NCI-H1092 treated with DMSO at 0.1 percent for 48 hours (cell line): ENCODE measurements around the gene DNAH3.
"Not testable (repeated sequence)": the region's sequence is repeated elsewhere in the genome, so short reads cannot be mapped to it uniquely, and the experiment has no call there.

ENCODE experiments used
- DNase-seq: peaks from one replicate; lab custom pipeline; 2025; lab: John Stamatoyannopoulos, UW

DNAH3 gene

GRCh38 chr16:21128991-21129390 lies 21.7 kb downstream of the DNAH3 start:
- no peak for DNase-seq

- DNase-seq = no peak
These were observed 24.1 kb downstream of the DNAH3 start for GRCh38 chr16:21126518-21126917.

- DNase-seq = no peak
These were observed 25.5 kb downstream of the DNAH3 start for GRCh38 chr16:21125191-21125590.

GRCh38 chr16:21120976-21121520 lies 29.6 kb downstream of the DNAH3 start:
- no peak for DNase-seq

DNA sequence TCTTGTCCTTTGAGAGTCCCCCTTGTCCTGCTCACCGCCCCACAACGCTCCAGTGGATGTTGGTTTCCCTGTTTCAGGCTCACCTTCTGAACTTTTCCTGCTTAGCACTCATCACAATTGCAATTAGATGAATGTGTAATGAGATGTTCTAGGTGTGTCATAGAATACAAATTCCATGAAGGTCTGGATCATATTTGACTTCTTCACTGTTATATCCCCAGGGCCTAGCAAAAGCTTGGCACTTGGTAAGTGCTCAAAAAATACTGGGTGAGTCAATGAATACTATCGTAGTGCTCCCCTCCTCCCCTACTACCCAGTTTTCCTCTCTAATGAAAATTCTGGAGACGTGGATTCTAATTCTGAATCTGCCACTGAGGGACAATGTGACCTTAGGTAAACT lies 33.1 kb downstream of the DNAH3 start:
- DNase-seq = no peak

DNA sequence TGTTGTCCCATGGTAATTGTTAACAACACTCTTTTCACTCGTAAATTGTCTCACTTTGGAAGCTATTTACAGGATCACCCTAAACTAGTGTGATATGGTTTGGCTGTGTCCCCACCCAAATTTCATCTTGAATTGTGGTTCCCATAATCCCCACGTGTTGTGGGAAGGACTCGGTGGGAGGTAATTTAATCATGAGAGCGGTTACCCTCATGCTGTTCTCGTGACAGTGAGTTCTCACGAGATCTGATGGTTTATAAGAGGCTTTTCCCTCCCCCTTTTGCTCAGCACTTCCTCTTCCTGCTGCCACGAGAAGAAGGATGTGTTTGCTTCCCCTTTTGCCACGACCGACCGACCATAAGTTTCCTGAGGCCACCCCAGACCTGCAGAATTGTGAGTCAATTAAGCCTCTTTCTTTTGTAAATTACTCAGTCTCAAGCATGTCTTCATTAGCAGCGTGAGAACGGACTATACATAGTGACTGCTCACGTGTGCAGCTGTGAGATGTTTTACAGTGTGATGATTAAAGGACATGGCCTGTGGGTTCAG lies 34.4 kb downstream of the DNAH3 start:
- no peak for DNase-seq

DNA sequence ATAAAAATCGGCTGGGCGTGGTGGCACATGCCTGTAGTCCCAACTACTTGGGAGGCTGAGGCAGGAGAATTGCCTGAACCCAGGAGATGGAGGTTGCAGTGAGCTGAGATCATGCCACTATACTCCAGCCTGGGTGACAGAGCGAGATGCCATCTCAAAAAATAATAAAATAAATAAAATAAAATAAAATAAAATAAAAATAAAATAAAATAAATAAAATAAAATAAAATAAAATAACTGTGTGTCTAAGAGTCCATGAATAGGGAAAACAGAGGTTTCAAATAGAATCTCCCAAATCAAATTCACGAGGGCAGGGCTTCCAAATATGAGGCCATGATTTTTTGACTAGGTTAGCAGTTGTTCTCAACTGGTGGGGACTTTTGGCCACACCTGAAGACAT lies 35.1 kb downstream of the DNAH3 start:
- DNase-seq = not testable (repeated sequence)

GRCh38 chr16:21103941-21104860 lies 46.4 kb downstream of the DNAH3 start:
- DNase-seq = no peak

GRCh38 chr16:21101631-21102420 lies 48.8 kb downstream of the DNAH3 start:
- no peak for DNase-seq

DNA sequence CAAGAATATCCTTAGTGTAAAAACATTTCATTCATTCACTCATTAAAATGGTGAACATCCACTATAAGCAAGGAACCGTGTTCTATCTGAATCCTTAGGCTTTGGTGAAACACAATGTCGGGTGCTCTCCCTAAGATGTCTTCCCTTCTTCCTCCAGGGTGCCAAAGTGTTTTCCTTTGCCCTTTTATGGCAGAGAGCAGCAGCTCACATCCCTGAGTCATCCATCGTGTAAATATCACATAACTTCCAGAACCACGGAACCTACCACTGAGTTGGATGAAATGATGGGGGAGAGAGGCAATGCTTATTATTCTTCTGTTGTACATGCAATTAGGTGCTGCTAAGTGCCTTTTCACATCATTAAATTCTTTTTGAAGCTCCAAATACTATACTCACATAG lies 50.2 kb downstream of the DNAH3 start:
- no peak for DNase-seq

DNA sequence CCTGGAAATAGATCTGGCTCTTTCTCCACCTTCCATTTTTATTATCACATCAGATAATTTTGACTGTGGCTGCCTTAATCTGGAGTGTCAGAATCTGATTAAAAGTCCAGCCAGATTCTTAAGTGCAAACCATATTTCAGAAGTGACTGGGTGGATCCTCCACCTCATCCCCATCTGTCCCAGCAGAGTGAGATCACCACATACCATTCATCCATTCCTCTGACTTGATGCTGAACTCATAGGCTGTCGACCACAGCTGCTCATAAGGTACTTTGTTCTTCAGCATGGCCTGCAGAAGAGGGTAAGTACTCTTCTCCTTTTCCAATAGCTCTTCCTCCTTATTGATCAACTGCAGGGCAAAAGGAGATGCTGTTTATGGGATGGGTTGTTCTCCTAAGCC lies 53.5 kb downstream of the DNAH3 start:
- DNase-seq = no peak

DNA sequence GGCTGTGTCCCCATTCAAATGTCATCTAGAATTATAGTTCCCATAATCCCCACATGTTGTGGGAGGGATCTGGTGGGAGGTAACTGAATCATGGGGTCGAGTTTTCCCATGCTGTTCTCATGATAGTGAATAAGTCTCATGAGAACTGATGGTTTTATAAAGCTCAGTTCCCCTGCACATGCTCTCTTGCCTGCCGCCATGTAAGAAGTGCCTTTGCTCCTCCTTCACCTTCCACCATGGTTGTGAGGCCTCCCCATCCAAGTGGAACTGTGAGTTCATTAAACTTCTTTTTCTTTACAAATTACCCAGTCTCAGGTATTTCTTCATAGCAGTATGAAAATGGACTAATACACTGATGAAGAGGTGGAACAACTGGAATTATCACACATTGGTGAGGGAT lies 55.9 kb downstream of the DNAH3 start:
- not testable (repeated sequence) for DNase-seq

DNA sequence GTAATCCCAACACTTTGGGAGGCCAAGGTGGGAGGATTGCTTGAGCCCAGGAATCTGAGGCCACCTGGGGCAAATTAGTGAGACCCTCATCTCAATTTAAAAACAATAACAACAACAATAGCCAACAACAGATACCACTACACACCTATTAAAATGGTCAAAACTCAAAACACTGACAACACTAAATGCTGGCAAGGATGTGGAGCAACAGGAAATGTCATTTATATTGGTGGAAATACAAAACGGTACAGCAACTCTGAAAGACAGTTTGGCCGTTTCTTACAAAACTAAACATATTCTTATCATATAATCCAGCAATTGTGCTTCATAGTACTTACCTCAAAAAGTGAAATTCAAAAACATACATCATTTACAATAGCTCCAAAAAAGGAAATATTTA lies 57.7 kb downstream of the DNAH3 start:
- no peak for DNase-seq

- DNase-seq = no peak
These were observed 61.8 kb downstream of the DNAH3 start for GRCh38 chr16:21088646-21089538.

GRCh38 chr16:21088143-21088542 lies 62.5 kb downstream of the DNAH3 start:
- DNase-seq = no peak

DNA sequence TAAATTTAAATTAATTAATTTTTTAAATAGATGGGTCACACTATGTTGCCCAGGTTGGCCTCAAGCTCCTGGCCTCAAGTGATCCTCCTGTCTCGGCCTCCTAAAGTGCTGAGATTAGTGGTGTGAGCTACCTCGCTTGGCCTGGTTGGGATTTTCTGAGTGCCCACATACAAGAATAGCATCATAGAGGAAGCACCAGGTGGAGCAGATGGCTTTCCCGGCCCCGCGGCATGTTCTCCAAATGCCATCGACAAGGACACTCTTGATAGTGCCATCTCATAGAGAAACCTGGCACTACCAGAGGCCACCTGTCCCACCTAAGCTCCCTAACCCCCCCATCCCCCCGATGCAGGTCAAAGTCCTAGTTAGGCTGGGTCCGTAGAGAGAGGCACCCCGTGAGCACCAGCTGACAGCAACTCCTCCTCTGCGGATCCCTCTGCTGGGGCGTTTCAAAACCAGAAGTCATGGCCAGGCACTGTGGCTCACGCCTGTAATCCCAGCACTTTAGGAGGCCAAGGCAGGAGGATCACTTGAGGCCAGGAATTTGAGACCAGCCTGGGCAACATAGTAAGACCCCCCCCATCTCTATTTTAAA lies 65.9 kb downstream of the DNAH3 start:
- DNase-seq = no peak

DNA sequence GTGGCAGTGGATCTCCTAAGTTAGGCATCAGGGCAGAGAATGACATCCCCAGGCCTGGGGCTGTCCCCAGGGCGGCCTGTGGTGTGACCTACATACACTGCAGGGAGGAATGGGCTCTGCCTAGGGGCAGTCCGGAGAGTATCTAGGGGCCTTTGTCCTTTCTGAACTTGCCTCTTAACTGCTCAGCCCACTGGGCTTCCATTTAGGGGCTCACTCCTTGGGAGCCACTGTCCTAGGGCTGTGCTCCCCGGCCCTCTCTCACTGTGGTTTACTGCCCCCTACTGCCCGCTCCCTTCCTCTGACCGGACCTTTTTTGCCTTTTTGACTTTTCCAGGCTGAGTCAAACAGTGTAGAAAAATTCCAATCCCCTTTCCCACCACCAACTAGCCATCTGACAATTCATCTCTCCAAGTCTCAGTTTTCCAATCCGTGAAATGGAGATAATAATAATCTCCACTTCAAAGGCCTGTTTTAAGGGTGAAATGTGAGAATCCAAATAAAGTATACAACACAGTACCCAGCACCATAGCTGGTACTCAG lies 66.8 kb downstream of the DNAH3 start:
- peak; percentile 37 for DNase-seq

DNA sequence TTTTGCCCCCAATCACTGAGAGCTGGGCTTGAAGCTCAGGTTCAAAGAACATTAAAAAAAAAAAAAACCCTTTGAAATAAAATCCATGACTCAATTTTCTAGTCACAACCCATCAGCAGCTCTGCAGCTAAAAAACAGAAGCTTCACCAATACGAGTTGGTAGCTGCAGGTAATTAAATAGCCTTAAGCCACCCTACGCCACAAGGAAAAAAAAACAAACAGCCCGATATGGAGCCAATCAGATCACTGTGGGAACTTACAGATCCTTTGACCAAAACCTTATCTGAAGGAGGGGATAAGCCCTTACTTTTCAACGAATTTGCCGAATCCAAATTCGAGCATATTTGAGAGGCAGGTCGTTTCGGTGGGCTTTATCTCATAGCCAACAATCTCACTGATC lies 69.3 kb downstream of the DNAH3 start:
- DNase-seq = no peak

DNA sequence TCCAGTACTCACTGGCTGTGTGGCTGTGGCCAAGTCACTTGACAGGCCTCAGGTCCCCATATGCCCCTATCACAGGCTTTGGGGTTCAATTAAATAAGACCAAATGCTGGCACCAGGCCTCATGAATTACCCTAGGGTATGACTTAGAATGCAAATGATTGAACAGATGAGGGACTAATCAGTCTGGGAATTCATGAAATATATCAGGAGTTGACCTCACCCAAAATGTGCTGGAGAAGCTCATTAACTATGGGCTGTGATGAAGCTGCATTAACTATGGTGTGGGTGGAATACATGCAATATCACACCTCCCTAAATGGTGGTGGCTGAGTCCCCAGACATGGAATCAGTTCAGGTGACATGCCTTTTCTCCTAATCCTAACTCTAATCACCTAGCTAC lies 72.1 kb downstream of the DNAH3 start:
- no peak for DNase-seq

- DNase-seq = no peak
These were observed 74.3 kb downstream of the DNAH3 start for GRCh38 chr16:21076186-21076883.
